Transverse colon (tissue), 4 donors: ENCODE data around the gene JPT1. TPM values are rescaled to one million over a fixed set of nuclear protein-coding genes. Genes with fewer than 3 reads are reported as not detected.

Experiments
- DNase-seq: peaks from one replicate; pipeline ENCODE4 v3.0.0-alpha.2; 2019
- H3K27ac ChIP-seq, 4 donors: fragments of 200-600 bp; sonication (generic); 2 replicates each; pipeline ENCODE4 v1.5.1; 2016 to 2018; ENCODE audit warnings: inconsistent platforms in 4 of 4
- H3K27me3 ChIP-seq: fragments of 200-600 bp; sonication (generic); 2 replicates; pipeline ENCODE4 v1.5.1; 2017; ENCODE audit warnings: inconsistent platforms
- H3K36me3 ChIP-seq, 4 donors: fragments of 200-600 bp; sonication (generic); 2 replicates each; pipeline ENCODE4 v1.5.1; 2017 to 2019; ENCODE audit warnings: inconsistent platforms in 4 of 4
- H3K4me1 ChIP-seq, 4 donors: fragments of 200-600 bp; sonication (generic); 2 replicates each; pipeline ENCODE4 v1.5.1; 2017 to 2020; ENCODE audit warnings: inconsistent platforms in 4 of 4
- H3K4me3 ChIP-seq, 4 donors: fragments of 200-600 bp; sonication (generic); 1 replicate in 1 of 4; 2 replicates in 3 of 4; pipeline versions ENCODE4 v1.5.1 to v1.6.1; 2017 to 2019; ENCODE audit warnings: inconsistent platforms in 4 of 4
- H3K9me3 ChIP-seq, 2 donors: fragments of 200-600 bp; sonication (generic); 2 replicates each; pipeline ENCODE4 v1.5.1; 2017 to 2019; ENCODE audit warnings: inconsistent platforms in 2 of 2
- CTCF ChIP-seq, 5 experiments: fragments of 200-600 bp in 3 of 5; fragments of 450-650 bp in 2 of 5; sonication (generic) in 3 of 5; IDR thresholded peaks; 1 replicate in 2 of 5; 2 replicates in 3 of 5; pipeline ENCODE4 v1.5.1; 2016 to 2017; ENCODE audit warnings: antibody characterized with exemption in 5 of 5, inconsistent platforms in 3 of 5, mild to moderate bottlenecking in 2 of 5, moderate library complexity in 1 of 5
- EP300 ChIP-seq: sonication (generic); formaldehyde crosslinking; IDR thresholded peaks from one replicate; pipeline ENCODE4 v1.6.1; 2017; ENCODE audit warnings: antibody characterized with exemption, low read depth
- POLR2A ChIP-seq: fragments of 450-650 bp; IDR thresholded peaks from one replicate; pipeline ENCODE4 v1.6.1; 2016; ENCODE audit warnings: antibody characterized with exemption, mild to moderate bottlenecking, moderate library complexity
- POLR2AphosphoS5 ChIP-seq, 3 donors: sonication (generic); formaldehyde crosslinking; IDR thresholded peaks; one replicate each; pipeline ENCODE4 v1.6.1; 2016; ENCODE audit warnings: antibody characterized with exemption in 3 of 3
- WGBS, 2 donors: methylation state at CpG; one replicate each; pipeline ENCODE4 v1.1.5; 2018; ENCODE audit warnings: low coverage in 1 of 2; 5-methylcytosine and 5-hydroxymethylcytosine counted together
- in situ Hi-C, 4 donors: fragments of 200-750 bp; cut with MboI; loops; one replicate each; pipeline versions ENCODE4 v1.15.0 to v1.15.1; 2017; ENCODE audit warnings: low sequenced_read_pairs in 3 of 4, low pct_ligation_motif_present in 1 of 4, low pct_unique_long_range_greater_than_20kb in 1 of 4
- intact Hi-C: fragments of 100-400 bp; cut with DNase I; formaldehyde crosslinking; loops from one replicate; pipeline ENCODE4 v1.15.1; 2023; ENCODE audit warnings: low total_unique reads
- total RNA-seq, 4 donors: library from RNA; depleted of rRNA; stranded (reverse); fragments of >200 nt; gene quantifications; one replicate each; pipeline ENCODE4 v1.1.0, GENCODE V29; 2016

JPT1 gene
- total RNA-seq, 4 donors from 2014 or later: 61.7 to 293 (median 219) TPM

- Histone ChIP-seq H3K27me3 (no peaks in the 10 kb centered on the region), H3K4me3 (no peak overlapping the region), H3K9me3 (no peaks in the 10 kb centered on the region), H3K27ac (peak overlapping the region; percentile 85 to 89 (median 86)), H3K36me3 (no peaks in the 10 kb centered on the region), H3K4me1 (peaks cover 11 to 70% (median 31%) of the 10 kb centered on the region in 4 donors)
- in situ Hi-C loops: loop anchor here (10.0 kb wide), 2 partner anchors 56 to 86 kb away; partner anchors contain the start of gene NUP85 (in 1 of the 4)
- no peak for DNase-seq
- intact Hi-C loops: loop anchor here (10.0 kb wide), 1 partner anchor 286 kb away; the partner anchor contains the start of gene GRB2
- WGBS, 2 donors: 93% methylated on average over 14 of the region's 14 CpGs; no CpG with 5 or more reads in 1 of the 2 donors
- TF ChIP-seq CTCF (IDR thresholded peaks at IDR 0.05) (no peak), EP300 (no peak), POLR2A (no peak), POLR2AphosphoS5 (IDR thresholded peaks at IDR 0.05) (no peak)
Observed at GRCh38 chr17:75118307-75118706, 36.0 kb downstream of the JPT1 start.

- H3K27me3 ChIP-seq: no peaks in the 10 kb centered on the region
- WGBS, 2 donors: 78% methylated on average over 9 of the region's 9 CpGs; no CpG with 5 or more reads in 1 of the 2 donors
- in situ Hi-C loops (loop anchor here (10.0 kb wide), 2 partner anchors 58 to 88 kb away; partner anchors contain the start of gene NUP85 (in 1 of the 4)), intact Hi-C loops (loop anchor here (10.0 kb wide), 1 partner anchor 288 kb away; the partner anchor contains the start of gene GRB2)
- H3K9me3 ChIP-seq: no peaks in the 10 kb centered on the region
- DNase-seq: no peak
- peak overlapping the region in 2 of 4 donors; percentile 7 to 88 for H3K27ac ChIP-seq
- H3K4me3 ChIP-seq: no peak overlapping the region
- H3K36me3 ChIP-seq: no peaks in the 10 kb centered on the region
- H3K4me1 ChIP-seq: peaks cover 11 to 58% (median 31%) of the 10 kb centered on the region in 4 donors
- no peak for TF ChIP-seq POLR2AphosphoS5 (IDR thresholded peaks at IDR 0.05)
- no peak for TF ChIP-seq CTCF (IDR thresholded peaks at IDR 0.05)
- no peak for TF ChIP-seq EP300
- TF ChIP-seq POLR2A: no peak
Observed at GRCh38 chr17:75116737-75117136, 37.6 kb downstream of the JPT1 start.

GRCh38 chr17:75115555-75115954, 38.8 kb downstream of the JPT1 start:
- in situ Hi-C loops: loop anchor here (10.0 kb wide), 2 partner anchors 59 to 89 kb away; partner anchors contain the start of gene NUP85 (in 1 of the 4)
- no peaks in the 10 kb centered on the region for H3K27me3 ChIP-seq
- no peak overlapping the region for H3K4me3 ChIP-seq
- H3K4me1 ChIP-seq: peaks cover 11 to 69% (median 35%) of the 10 kb centered on the region in 4 donors
- TF ChIP-seq CTCF (IDR thresholded peaks at IDR 0.05) (no peak), POLR2AphosphoS5 (IDR thresholded peaks at IDR 0.05) (no peak), POLR2A (no peak), EP300 (no peak)
- H3K27ac ChIP-seq: no peak overlapping the region
- DNase-seq: no peak
- H3K36me3 ChIP-seq: no peaks in the 10 kb centered on the region
- intact Hi-C loops: loop anchor here (10.0 kb wide), 1 partner anchor 289 kb away; the partner anchor contains the start of gene GRB2
- H3K9me3 ChIP-seq: no peaks in the 10 kb centered on the region

GRCh38 chr17:75114552-75115314, 39.6 kb downstream of the JPT1 start:
- peak overlapping the region; percentile 85 to 94 (median 88) for H3K27ac ChIP-seq
- H3K36me3 ChIP-seq: no peaks in the 10 kb centered on the region
- no peaks in the 10 kb centered on the region for H3K27me3 ChIP-seq
- 28 to 53% methylated on average over 12 to 18 of the region's 19 CpGs for WGBS, 2 donors
- intact Hi-C loops (loop anchor here (5.0 to 10.0 kb wide), 3 partner anchors 58 to 290 kb away; partner anchors contain the start of gene GRB2), in situ Hi-C loops (loop anchor here (10.0 kb wide), 2 partner anchors 60 to 90 kb away; partner anchors contain the start of gene NUP85 (in 1 of the 4))
- DNase-seq: no peak
- TF ChIP-seq CTCF (IDR thresholded peaks at IDR 0.05): no peak
- TF ChIP-seq POLR2AphosphoS5 (IDR thresholded peaks at IDR 0.05): no peak
- no peak for TF ChIP-seq POLR2A
- no peak for TF ChIP-seq EP300
- no peaks in the 10 kb centered on the region for H3K9me3 ChIP-seq
- H3K4me1 ChIP-seq: peaks cover 8 to 63% (median 32%) of the 10 kb centered on the region in 4 donors
- H3K4me3 ChIP-seq: peak overlapping the region; percentile 24 to 61 (median 44)
